ENCODE measurements around the gene DPH7. TPM values are rescaled to one million over a fixed set of nuclear protein-coding genes. Genes with fewer than 3 reads are reported as not detected.

Gene DPH7
- polyA plus RNA-seq, 2 of the 4 experiments (the other 2 are of a cell fraction), result 26.7 to 35.2 TPM

DNA sequence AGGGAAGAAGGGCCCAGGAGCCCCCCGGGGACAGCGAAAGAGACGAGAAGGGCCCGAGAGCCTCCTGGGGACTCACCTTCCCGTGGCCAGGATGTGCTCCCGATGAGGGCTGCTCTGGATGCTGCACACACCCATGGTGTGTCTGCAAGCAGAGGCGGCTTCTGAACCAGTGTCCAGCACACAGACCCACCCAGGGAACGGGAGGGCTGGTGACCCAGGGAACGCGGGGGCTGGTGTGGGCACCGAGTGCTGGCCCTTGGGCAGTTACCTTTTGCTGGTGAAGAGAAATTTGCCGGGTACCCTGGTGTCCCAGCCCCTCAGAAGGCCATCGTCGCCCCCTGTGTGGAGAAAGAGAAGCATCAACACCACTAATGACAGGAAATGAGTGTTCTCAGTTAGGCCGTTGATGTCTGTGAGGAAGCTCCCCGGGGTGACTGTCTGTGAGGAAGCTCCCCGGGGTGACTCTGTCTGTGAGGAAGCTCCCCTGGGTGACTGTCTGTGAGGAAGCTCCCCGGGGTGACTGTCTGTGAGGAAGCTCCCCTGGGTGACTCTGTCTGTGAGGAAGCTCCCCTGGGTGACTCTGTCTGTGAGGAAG lies 13.8 kb downstream of the DPH7 start:
- ChIA-PET POLR2A (no interaction called here), CTCF (interaction anchor here (1.7 kb wide), 1 partner anchor 14 kb away, joined by 10 read pairs; the partner anchor contains the start of gene DPH7)
- TF ChIP-seq HDAC2 (IDR thresholded peaks at IDR 0.05) (no peak), FOSL2 (IDR thresholded peaks at IDR 0.05) (no peak), FOSL2 (CRISPR knock-in tag; IDR thresholded peaks at IDR 0.05) (no peak), POLR2A (IDR thresholded peaks at IDR 0.05; ENCODE audit: low read length) (no peak), BCL3 (IDR thresholded peaks at IDR 0.05) (no peak), GATA3 (IDR thresholded peaks at IDR 0.05; ENCODE audit: borderline replicate concordance) (no peak), ESRRA (IDR thresholded peaks at IDR 0.05; ENCODE audit: borderline replicate concordance, low read length) (no peak), CHD4 (IDR thresholded peaks at IDR 0.05; ENCODE audit: borderline replicate concordance) (no peak), JUN (IDR thresholded peaks at IDR 0.05) (no peak), RAD21 (conservative IDR thresholded peaks at IDR 0.05 in 1 of 2, IDR thresholded peaks at IDR 0.05 in 1 of 2) (no peak), RCOR1 (IDR thresholded peaks at IDR 0.05; ENCODE audit: low read depth, low read length) (no peak), HOXA7 (CRISPR knock-in tag; IDR thresholded peaks at IDR 0.05) (no peak), HEYL (CRISPR knock-in tag; IDR thresholded peaks at IDR 0.05) (no peak), PHF8 (IDR thresholded peaks at IDR 0.05; ENCODE audit: borderline replicate concordance, low read depth) (no peak), ZFP36 (IDR thresholded peaks at IDR 0.05; ENCODE audit: borderline replicate concordance, partially characterized antibody) (no peak), NFE2L2 (conservative IDR thresholded peaks at IDR 0.05; ENCODE audit: low read length) (no peak)
- TF ChIP-seq, protein P1, sequence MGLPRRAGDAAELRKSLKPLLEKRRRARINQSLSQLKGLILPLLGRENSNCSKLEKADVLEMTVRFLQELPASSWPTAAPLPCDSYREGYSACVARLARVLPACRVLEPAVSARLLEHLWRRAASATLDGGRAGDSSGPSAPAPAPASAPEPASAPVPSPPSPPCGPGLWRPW (IDR thresholded peaks at IDR 0.05), result no peak

DNA sequence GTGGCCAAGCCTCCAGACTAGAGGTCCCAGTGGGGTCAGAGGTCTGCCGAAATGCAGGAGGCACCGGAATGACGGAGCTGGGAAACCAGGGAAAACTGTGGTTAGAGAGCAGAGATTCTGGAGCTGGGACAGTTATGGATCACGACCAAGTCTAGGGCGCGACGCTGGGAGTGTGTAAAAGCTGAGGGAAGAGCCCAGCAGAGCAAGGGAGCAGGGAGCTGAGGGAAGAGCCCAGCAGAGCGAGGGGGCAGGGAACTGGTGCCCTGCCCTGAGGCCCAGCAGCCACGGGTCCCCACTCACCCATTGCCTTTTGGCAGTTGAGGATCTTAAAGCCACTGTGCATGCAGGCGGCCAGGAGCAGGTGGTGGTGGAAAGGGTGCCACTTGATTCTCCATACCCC lies 14.6 kb downstream of the DPH7 start:
- ChIA-PET CTCF (interaction anchor here (0.7 to 1.7 kb wide), 2 partner anchors 14 to 528 kb away, joined by 4 to 10 read pairs; partner anchors contain the start of gene DPH7), POLR2A (interaction anchor here (0.8 kb wide), 1 partner anchor 9 kb away, joined by 6 read pairs; no protein-coding TSS in a partner anchor)
- 85% methylated on average over 10 of the region's 10 CpGs for WGBS (ENCODE audit: missing lambda C conversion rate)
- H3K4me1 ChIP-seq, result no peaks in the 10 kb centered on the region
- FAIRE-seq, result no peak
- peak; percentile 34 to 50; a peak in 3 of 6 replicates for ATAC-seq
- no peak overlapping the region for H3K27ac ChIP-seq
- H3K4me2 ChIP-seq, result no peak overlapping the region
- no peak for TF ChIP-seq RARB (CRISPR knock-in tag; IDR thresholded peaks at IDR 0.05)
- TF ChIP-seq, protein P2, sequence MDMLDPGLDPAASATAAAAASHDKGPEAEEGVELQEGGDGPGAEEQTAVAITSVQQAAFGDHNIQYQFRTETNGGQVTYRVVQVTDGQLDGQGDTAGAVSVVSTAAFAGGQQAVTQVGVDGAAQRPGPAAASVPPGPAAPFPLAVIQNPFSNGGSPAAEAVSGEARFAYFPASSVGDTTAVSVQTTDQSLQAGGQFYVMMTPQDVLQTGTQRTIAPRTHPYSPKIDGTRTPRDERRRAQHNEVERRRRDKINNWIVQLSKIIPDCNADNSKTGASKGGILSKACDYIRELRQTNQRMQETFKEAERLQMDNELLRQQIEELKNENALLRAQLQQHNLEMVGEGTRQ (IDR thresholded peaks at IDR 0.05), result no peak
- TF ChIP-seq EHF (CRISPR knock-in tag; IDR thresholded peaks at IDR 0.05), result no peak
- TF ChIP-seq JUN (IDR thresholded peaks at IDR 0.05), result no peak
- TF ChIP-seq, protein P3, sequence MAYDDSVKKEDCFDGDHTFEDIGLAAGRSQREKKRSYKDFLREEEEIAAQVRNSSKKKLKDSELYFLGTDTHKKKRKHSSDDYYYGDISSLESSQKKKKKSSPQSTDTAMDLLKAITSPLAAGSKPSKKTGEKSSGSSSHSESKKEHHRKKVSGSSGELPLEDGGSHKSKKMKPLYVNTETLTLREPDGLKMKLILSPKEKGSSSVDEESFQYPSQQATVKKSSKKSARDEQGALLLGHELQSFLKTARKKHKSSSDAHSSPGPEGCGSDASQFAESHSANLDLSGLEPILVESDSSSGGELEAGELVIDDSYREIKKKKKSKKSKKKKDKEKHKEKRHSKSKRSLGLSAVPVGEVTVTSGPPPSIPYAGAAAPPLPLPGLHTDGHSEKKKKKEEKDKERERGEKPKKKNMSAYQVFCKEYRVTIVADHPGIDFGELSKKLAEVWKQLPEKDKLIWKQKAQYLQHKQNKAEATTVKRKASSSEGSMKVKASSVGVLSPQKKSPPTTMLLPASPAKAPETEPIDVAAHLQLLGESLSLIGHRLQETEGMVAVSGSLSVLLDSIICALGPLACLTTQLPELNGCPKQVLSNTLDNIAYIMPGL (CRISPR knock-in tag; IDR thresholded peaks at IDR 0.05; ENCODE audit: borderline replicate concordance), result no peak
- TF ChIP-seq ZSCAN20 (CRISPR knock-in tag; IDR thresholded peaks at IDR 0.05), result no peak
- no peak for TF ChIP-seq CEBPB (IDR thresholded peaks at IDR 0.05)
- no peak for TF ChIP-seq CHD4 (IDR thresholded peaks at IDR 0.05; ENCODE audit: borderline replicate concordance)
- TF ChIP-seq, protein P4, sequence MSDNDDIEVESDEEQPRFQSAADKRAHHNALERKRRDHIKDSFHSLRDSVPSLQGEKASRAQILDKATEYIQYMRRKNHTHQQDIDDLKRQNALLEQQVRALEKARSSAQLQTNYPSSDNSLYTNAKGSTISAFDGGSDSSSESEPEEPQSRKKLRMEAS (IDR thresholded peaks at IDR 0.05), result no peak
- TF ChIP-seq HDAC2 (IDR thresholded peaks at IDR 0.05), result no peak
- TF ChIP-seq, protein P1 (IDR thresholded peaks at IDR 0.05), result no peak
- no peak for TF ChIP-seq CBX8 (IDR thresholded peaks at IDR 0.05)
- no peak for TF ChIP-seq ZFP36 (IDR thresholded peaks at IDR 0.05; ENCODE audit: borderline replicate concordance, partially characterized antibody)
- no peak for TF ChIP-seq HOXA7 (CRISPR knock-in tag; IDR thresholded peaks at IDR 0.05)
- no peak for TF ChIP-seq RFX5 (IDR thresholded peaks at IDR 0.05)
- DNase-seq (ENCODE audit: low read depth in 1 of 2, low spot score in 1 of 2), result no peak
- H3K4me3 ChIP-seq, result no peak overlapping the region
- H3K9me3 ChIP-seq, result no peaks in the 10 kb centered on the region

More for the DNA sequence above, 13.8 kb downstream of the DPH7 start:
- Histone ChIP-seq H3K4me1 (no peaks in the 10 kb centered on the region), H3K4me3 (no peak overlapping the region), H3K4me2 (no peak overlapping the region), H3K9me3 (no peaks in the 10 kb centered on the region), H3K27ac (no peak overlapping the region)
- FAIRE-seq (no peak), DNase-seq (ENCODE audit: low read depth in 1 of 2, low spot score in 1 of 2) (no peak), ATAC-seq (peak in 1 of 2 experiments; percentile 54; a peak in 2 of 6 replicates)
- 84% methylated on average over 13 of the region's 18 CpGs for WGBS (ENCODE audit: missing lambda C conversion rate)

Measured in A549 (cell line).